ENCODE results near the gene IL17RD. TPM values are rescaled to one million over a fixed set of nuclear protein-coding genes. Genes with fewer than 3 reads are reported as not detected.

Gene IL17RD
- total and polyA plus RNA-seq, 2 of the 13 experiments (the other 11 are each of a cell fraction or from before 2014, with no cell fraction given) = 0.28 to 0.31 TPM

DNA sequence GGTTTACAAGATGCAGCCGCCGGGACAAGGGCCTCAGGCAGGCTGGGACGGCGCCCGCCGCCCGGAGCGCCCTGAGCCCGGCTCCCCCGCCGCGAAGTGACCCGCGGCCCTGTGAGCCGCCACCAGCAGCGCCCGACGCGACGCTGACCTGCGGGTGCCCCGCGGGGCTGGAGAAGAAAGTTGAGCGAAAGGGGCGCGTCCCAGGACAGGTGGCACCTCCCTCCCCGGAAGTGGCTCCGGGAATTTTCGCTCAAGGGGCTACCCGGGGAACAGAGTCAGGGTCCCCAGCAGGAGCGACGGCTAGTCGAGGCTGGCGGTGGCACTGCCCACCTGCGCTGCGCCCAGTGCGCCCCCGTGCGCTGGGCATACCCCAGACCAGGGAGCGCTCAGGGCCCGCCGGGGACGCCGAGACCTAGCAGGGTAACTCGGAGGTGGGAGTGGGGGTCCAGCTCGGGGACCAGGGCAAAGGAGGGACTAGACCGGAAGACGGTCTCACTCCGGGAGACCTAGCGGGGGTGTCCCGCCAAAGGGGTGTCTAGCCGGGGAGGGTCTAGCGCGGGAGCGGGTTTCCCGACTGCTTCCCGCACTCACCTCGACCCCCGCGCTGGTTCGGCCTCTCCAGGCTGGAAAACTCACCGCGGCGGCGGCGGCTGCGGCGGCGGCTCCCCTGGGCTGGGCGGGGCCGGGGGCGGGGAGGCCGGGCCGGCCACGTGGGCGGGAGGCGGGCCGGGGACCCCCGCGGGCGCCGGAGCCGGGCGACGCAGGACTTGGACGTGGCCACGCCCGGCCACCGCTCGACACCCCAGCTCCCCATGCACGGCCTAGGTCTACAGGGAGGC lies 86.3 kb downstream of the IL17RD start (continued):
- TF ChIP-seq, protein P1, sequence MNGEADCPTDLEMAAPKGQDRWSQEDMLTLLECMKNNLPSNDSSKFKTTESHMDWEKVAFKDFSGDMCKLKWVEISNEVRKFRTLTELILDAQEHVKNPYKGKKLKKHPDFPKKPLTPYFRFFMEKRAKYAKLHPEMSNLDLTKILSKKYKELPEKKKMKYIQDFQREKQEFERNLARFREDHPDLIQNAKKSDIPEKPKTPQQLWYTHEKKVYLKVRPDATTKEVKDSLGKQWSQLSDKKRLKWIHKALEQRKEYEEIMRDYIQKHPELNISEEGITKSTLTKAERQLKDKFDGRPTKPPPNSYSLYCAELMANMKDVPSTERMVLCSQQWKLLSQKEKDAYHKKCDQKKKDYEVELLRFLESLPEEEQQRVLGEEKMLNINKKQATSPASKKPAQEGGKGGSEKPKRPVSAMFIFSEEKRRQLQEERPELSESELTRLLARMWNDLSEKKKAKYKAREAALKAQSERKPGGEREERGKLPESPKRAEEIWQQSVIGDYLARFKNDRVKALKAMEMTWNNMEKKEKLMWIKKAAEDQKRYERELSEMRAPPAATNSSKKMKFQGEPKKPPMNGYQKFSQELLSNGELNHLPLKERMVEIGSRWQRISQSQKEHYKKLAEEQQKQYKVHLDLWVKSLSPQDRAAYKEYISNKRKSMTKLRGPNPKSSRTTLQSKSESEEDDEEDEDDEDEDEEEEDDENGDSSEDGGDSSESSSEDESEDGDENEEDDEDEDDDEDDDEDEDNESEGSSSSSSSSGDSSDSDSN (CRISPR knock-in tag; IDR thresholded peaks at IDR 0.05) = peak; percentile 83
- peak; percentile 27 for TF ChIP-seq KMT2B (CRISPR knock-in tag; IDR thresholded peaks at IDR 0.05)
- TF ChIP-seq CCDC6 (CRISPR knock-in tag; IDR thresholded peaks at IDR 0.05) = peak; percentile 14; the same call in 1 of the 2 replicates
- no peak for TF ChIP-seq NR2F6 (IDR thresholded peaks at IDR 0.05)
- 0 out of 2 replicates have a peak, but pooled peaks have one; percentile 8 for TF ChIP-seq NR2F6 (CRISPR knock-in tag; IDR thresholded peaks at IDR 0.05)
- no peak for TF ChIP-seq KAT2B (IDR thresholded peaks at IDR 0.05; ENCODE audit: borderline replicate concordance, low read depth, low read length)
- no peak for TF ChIP-seq ZNF326 (CRISPR knock-in tag; IDR thresholded peaks at IDR 0.05; ENCODE audit: borderline replicate concordance)
- TF ChIP-seq ASH2L (IDR thresholded peaks at IDR 0.05; ENCODE audit: insufficient read length, low read depth, low read length) = peak; percentile 73
- TF ChIP-seq, protein P2, sequence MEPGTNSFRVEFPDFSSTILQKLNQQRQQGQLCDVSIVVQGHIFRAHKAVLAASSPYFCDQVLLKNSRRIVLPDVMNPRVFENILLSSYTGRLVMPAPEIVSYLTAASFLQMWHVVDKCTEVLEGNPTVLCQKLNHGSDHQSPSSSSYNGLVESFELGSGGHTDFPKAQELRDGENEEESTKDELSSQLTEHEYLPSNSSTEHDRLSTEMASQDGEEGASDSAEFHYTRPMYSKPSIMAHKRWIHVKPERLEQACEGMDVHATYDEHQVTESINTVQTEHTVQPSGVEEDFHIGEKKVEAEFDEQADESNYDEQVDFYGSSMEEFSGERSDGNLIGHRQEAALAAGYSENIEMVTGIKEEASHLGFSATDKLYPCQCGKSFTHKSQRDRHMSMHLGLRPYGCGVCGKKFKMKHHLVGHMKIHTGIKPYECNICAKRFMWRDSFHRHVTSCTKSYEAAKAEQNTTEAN (CRISPR knock-in tag; conservative IDR thresholded peaks at IDR 0.05) = no peak
- TF ChIP-seq RAD21 (CRISPR knock-in tag; IDR thresholded peaks at IDR 0.05) = 0 out of 2 replicates have a peak, but pooled peaks have one; percentile 12
- TF ChIP-seq CHD4 (IDR thresholded peaks at IDR 0.05; ENCODE audit: borderline replicate concordance, low read length) = no peak
- no peak for TF ChIP-seq MAF1 (CRISPR knock-in tag; IDR thresholded peaks at IDR 0.05; ENCODE audit: borderline replicate concordance)
- peak; percentile 16 for TF ChIP-seq TEAD3 (CRISPR knock-in tag; optimal IDR thresholded peaks at IDR 0.05; ENCODE audit: borderline replicate concordance)
- TF ChIP-seq EEA1 (CRISPR knock-in tag; IDR thresholded peaks at IDR 0.05; ENCODE audit: borderline replicate concordance) = peak; percentile 36; the same call in 1 of the 2 replicates
- TF ChIP-seq, protein P3, sequence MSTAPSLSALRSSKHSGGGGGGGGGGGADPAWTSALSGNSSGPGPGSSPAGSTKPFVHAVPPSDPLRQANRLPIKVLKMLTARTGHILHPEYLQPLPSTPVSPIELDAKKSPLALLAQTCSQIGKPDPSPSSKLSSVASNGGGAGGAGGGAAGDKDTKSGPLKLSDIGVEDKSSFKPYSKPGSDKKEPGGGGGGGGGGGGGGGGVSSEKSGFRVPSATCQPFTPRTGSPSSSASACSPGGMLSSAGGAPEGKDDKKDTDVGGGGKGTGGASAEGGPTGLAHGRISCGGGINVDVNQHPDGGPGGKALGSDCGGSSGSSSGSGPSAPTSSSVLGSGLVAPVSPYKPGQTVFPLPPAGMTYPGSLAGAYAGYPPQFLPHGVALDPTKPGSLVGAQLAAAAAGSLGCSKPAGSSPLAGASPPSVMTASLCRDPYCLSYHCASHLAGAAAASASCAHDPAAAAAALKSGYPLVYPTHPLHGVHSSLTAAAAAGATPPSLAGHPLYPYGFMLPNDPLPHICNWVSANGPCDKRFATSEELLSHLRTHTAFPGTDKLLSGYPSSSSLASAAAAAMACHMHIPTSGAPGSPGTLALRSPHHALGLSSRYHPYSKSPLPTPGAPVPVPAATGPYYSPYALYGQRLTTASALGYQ (CRISPR knock-in tag; IDR thresholded peaks at IDR 0.05) = no peak
- peak; percentile 45; the same call in 1 of the 2 replicates for TF ChIP-seq ZFP82 (CRISPR knock-in tag; IDR thresholded peaks at IDR 0.05; ENCODE audit: borderline replicate concordance)
- TF ChIP-seq, protein P4, sequence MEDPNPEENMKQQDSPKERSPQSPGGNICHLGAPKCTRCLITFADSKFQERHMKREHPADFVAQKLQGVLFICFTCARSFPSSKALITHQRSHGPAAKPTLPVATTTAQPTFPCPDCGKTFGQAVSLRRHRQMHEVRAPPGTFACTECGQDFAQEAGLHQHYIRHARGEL (CRISPR knock-in tag; IDR thresholded peaks at IDR 0.05) = peak; percentile 42; the same call in 1 of the 2 replicates
- TF ChIP-seq, protein P5, sequence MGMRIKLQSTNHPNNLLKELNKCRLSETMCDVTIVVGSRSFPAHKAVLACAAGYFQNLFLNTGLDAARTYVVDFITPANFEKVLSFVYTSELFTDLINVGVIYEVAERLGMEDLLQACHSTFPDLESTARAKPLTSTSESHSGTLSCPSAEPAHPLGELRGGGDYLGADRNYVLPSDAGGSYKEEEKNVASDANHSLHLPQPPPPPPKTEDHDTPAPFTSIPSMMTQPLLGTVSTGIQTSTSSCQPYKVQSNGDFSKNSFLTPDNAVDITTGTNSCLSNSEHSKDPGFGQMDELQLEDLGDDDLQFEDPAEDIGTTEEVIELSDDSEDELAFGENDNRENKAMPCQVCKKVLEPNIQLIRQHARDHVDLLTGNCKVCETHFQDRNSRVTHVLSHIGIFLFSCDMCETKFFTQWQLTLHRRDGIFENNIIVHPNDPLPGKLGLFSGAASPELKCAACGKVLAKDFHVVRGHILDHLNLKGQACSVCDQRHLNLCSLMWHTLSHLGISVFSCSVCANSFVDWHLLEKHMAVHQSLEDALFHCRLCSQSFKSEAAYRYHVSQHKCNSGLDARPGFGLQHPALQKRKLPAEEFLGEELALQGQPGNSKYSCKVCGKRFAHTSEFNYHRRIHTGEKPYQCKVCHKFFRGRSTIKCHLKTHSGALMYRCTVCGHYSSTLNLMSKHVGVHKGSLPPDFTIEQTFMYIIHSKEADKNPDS (CRISPR knock-in tag; IDR thresholded peaks at IDR 0.05) = no peak
- TF ChIP-seq GATAD1 (CRISPR knock-in tag; IDR thresholded peaks at IDR 0.05) = 0 out of 2 replicates have a peak, but pooled peaks have one; percentile 10
- peak; percentile 71 for TF ChIP-seq MED8 (CRISPR knock-in tag; IDR thresholded peaks at IDR 0.05; ENCODE audit: insufficient replicate concordance)
- TF ChIP-seq ZNF878 (CRISPR knock-in tag; IDR thresholded peaks at IDR 0.05) = no peak
- no peak for TF ChIP-seq ZSCAN31 (CRISPR knock-in tag; IDR thresholded peaks at IDR 0.05; ENCODE audit: low read depth)

Data from HepG2 (cell line).